Inflammatory macrophage treated with lipopolysaccharide for 4 hours (primary cell): Measurements from ENCODE around the gene GNG12.

Experiments used
- DNase-seq: peaks from one replicate; pipeline ENCODE4 v3.0.0-alpha.2; 2020

The GNG12 gene

DNA sequence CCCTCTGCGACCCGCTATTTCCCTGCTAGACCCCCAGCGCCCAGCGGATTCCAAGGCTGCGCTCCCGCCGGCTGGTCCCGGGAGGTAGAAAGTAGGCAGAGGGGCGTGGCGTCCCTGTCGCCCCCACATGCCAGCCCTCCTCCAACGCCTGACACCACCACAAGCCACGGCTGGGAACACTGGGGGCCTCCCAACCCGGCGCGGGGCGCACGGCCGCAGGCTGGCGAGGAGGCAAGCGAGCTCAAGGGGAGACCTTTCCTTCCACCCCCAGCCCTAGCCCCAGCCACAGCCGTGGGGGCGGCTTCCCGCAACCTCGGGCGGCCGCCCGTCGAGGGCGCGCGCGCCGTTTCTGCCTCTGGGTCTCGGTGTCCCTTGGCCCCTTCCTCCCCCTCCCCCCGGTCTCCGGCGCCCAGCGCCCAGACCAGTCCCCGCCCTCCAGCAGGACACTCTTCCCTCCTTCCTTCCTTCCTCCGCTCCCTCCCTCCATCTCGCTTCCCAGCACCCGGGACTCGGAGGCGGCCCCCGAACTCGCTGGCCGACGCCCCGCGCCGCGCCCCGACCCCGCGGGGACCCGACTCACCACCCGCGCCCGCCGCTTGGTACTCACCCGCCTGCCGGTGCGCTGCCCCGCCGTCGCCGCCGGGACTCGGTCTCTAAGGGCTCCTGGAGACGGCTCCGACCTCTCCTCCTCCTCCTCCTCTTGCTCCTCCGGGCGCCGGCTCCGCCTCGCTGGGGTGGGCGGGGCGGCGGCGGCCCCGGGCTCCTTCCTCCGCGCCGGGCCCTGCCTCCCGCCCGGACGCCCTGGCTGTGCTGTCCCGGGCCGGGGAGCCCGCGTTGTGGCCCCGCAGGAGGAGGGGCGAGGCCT, at the start of gene GNG12:
GNG12 (minus strand) TSS at position 731 of the 865 bp plus-strand sequence. CDS start 125,781 bp downstream, outside the sequence.
- peak; percentile 14 for DNase-seq

DNA sequence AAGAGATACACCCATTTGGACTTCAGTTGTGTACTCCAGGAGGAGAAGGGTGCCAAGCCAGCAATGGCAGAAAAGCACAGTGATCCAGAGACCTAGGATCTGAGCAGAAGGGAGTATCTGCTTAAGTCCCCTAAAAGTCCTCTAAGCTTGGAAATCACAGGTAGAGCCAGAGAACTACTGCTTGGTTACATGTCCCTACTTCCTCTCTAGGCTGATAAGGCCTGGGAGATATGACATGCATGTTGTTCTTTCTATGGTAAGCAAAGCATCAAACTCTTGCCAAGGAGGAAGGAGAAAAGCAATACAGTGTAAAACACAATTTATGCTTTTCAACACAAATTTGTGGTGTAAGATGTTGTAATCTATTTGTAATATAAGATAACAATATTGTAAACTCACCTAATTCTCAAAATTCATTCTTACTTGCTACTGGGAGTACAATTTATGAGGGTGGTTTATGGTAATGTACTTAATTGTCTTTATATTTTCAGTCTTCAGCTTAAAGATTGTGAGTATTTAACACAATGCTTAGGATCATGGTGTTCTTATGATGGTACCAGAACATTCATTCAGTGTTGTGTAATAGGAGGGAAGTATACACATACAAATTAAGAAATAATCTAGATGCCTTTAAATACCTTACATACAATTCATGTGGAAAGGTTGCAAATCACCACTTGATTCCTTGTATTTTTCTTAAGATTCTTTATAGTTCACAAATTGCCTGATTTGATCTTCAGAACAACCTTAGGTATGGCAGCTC, 49.1 kb upstream of the GNG12 start:
- no peak for DNase-seq

DNA sequence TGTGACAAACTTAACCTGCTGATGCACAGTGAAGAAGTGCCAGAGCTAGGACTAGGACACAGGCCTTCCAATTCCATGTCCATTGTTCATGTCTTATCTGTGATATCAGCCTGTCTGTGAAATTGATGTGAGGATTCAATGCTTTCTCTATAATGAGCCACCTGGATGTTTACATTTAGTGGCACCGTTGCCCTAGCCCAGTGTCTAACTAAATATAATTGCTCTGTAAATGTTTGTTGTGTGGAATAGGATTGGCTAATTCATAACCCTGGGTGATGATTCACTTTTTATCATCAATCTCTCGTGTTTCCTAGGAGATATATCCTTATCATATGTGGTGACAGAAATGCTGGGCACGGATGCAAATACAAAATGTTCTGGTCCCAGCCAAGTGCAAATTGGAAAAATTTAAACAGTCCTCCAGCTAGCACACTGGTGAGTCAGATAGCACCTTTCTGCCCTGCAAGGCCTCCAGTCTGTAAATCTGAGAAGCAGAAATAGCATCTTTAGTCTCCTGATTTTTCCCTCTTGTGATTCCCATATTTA, 46.9 kb upstream of the GNG12 start:
- DNase-seq = no peak

DNA sequence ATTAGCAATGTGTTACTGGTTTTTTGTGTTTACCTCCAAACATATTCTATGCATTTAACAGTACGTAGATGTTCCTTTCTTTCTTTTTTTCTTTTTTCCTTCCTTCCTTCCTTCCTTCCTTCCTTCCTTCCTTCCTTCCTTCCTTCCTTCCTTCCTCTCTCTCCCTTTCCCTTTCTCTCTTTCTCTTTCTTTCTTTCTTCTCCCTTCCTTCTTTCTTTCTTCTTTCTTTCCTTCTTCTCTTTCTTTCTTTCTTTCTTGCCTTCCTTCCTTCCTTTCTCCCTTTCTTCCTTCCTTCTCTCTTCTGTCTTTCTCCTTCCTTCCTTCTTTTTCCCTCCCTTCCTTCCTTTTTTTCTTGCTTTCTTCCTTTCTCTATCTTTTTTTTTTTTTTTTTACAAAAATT, 46.2 kb upstream of the GNG12 start:
- DNase-seq = no peak

DNA sequence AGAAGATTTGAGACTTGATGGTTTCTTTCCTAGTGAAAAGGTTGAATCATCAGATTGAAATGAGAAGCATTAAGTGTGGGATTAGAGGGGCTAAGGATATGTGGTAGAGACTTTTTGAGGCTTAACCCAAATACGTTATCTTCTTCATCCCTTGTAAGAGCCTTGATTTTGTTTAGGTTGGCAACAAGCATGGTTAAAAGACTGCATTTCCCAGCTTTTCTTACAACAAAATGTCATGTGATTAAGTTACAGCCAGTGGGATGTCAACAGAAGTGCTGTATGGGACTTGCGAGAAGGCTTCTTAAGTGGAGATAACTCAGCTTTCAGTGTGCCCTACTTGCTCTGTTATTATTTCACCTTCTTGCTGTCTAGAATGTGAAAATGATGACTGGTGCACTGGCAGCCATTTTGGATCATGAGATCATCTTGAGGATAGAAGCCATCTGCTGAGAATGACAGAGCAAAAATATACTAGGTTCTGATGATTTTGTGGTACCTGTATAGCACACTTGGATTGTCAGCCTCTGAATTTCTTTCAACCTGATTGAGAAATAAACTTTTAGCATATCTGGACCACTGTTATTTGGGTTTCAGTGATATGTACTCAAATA, 41.3 kb upstream of the GNG12 start:
- DNase-seq = no peak

DNA sequence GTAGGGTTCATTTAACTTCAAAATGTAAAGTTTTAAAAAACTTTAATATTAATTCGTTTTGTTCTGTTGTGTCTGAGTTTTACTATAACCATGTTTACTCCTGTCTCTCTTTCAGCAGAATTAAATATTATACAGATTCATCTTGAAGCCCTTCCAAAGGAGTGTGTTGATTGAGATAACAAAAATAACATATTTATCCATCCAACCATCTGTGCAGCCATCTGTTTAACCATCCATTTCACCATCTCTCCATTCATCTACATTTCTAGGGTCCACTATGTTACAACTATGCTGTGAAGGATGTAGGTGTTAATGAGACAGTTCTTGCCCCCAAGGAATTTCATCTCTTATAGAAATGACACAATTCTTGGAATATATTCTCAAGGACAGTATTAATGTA, 36.0 kb upstream of the GNG12 start:
- DNase-seq = no peak

DNA sequence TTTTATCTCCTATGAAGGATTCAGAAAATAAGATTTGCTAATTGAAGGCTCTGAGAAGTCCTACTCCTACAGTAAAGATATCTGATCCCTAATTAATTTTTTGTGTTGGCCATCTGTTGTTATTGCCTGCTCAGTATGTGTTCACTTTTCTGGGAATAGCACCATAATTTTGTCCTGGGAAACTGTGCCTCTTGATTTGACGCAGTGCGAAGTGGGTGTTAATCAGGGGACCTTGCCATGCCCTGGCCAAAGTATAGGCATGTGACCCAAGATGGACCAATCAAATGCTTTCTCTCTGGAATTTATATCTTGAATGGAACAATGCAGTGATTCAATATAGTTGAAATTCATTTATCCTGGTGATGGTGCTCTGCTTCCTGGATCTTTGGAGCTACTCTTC, 30.4 kb upstream of the GNG12 start:
- DNase-seq = no peak

DNA sequence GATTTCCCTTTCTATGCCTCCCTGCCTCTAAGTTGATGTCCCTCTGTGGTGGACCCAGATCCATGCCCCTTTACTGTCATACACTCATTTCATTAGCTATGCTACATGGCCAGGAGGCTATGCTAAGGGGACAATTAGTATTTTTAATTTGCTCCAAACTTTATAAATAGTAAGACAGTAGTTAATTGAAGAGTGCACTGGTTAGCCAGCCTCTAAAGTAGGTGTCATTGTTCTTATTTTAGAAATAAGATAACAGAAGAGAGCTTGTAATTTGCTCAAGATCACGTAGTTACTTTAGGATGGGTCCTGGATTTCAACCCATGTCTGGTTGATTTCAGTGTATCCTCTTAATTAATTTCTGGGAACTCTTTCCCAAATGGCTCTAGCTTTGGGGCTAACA, 29.4 kb upstream of the GNG12 start:
- no peak for DNase-seq

DNA sequence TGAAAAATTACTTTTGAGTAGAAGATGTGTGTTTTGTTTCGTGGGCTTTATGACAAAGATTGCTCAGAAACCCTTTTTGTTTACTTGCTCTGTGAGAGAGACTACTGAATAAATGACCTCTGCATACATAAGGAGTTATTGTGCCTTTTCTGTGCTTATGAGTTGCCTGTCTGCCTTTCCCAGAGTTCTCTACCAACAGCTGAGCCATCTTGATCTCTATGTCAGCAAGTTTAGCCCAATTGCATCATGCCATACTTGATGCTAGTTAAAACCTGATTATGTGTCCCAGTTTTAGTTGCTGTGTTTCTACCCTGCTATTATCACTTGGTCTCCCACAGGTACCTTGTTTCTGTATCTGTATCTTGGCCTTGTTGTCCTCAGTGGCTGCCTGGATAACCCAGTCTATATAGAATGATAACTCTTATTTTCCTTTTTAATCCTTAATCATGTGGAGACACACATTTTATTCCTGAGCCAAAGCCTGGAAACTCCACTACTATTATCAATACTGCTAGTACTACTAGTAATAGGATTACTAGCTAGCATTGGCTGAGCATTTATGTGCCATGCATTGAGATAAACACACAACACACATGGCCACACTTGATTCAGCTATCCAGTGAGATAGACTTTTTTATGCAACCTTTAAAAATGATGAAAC, 28.7 kb upstream of the GNG12 start:
- no peak for DNase-seq

DNA sequence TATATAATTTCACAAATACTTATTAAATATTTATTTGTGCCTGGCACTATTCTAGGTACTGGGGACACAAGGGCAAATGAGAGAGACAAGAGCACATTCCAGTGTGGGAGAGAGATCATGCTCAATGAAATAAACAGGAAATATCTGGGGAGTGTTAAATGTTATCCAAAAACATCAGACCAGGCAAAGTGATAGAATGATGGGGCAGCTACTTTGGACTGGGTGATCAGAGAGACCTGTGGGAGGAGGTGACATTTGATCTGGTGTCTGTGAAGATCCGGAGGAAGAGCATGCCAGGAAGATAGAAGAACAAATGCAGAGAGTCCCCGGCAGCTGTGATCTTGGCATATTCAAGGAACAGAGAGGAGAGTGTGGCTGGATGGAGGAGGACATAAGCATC, 27.5 kb upstream of the GNG12 start:
- DNase-seq = no peak

DNA sequence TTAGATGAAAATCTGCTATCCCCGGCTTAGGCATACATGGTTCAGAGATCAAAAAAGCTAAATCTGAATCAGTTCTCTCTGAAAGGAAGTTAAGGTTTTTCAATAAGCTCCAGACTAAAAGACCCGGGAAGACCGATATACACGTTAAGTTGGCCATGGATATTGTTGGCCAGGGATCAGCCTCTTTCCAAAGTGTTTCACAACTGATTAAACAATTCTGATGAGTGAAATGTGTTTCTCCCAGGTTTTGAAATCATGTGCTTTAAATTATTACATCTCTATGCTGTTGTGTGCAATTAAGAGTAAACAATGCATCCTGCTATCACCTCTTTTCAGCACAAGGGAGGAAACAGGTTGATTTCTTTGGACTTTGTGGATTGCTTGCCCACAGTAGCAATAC, 23.7 kb upstream of the GNG12 start:
- no peak for DNase-seq

DNA sequence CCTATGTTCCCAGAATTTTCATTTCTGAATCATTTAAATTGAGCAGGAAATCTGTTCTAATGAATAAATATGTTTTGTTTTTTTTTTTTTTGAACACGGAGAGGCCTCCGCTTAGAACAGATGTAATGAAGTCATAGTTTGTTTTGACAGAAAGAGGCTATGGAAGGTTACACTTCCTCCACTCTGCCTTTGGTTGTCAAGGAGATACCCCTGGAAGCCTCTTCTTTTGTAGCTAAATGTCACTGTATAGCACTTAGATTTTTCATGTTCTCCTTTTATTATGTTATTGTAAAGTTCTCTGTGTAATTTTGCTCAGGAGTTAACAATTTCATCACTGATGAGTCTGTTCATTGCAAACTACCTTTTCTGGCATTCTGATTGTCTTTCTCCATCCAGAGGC, 22.7 kb upstream of the GNG12 start:
- DNase-seq = no peak

DNA sequence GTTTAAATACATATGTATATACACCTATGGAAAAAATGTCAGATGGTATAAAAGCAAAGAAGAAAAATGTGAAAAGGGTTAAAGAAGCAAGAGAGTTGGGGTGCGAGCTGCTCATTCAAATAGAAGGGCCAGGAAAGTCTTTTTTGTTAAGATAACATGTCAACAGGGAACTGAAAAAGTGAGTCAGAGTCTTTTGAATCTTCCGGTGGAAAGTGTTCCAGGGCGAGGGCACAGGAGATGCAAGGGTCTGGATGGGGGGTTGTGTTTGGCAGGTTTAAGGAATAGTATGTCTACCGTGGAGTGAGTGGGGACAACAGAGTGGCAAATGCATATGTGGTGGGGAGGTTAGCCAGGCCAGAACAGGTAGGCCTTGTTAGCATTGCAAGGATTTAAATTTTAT, 22.2 kb upstream of the GNG12 start:
- DNase-seq = no peak

DNA sequence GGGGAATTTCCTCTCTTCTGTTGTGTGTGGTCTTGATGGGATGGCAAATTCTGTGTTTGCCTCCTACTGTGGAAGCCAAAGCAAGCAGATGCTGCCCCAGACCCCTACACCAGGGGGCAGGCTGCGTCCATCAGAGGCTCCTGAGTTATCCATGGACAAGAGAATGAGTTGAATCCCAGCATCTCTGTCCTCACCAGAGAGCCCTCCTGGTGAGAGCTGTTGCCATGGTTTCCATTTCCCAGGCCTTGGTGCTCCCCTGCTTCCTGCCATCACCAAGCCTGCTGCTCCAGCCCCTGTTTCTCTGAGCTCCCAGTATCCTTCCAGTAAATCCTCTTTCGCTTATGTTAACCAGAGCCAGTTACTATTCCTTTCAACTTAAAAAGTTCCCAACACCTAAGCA, 20.4 kb upstream of the GNG12 start:
- DNase-seq = peak; percentile 29

DNA sequence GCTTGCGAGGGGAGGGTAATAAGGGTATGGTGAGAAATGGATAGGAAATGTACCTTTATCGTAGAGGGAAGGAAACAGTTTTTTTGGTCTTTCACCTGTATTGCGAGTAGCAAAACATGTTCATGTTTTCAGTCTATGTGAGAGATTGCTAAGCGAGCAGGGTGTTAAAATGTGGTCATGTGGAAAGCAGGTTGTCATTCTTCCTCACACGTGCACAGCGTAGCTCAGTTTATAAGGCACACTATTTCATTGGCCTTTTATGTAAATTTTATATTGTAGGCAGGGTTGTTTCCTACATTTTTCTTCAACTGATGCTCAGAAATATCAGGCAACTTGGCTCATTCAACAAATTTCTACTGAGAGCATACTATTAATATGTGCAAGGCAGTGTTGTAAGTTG, 18.5 kb upstream of the GNG12 start:
- no peak for DNase-seq

DNA sequence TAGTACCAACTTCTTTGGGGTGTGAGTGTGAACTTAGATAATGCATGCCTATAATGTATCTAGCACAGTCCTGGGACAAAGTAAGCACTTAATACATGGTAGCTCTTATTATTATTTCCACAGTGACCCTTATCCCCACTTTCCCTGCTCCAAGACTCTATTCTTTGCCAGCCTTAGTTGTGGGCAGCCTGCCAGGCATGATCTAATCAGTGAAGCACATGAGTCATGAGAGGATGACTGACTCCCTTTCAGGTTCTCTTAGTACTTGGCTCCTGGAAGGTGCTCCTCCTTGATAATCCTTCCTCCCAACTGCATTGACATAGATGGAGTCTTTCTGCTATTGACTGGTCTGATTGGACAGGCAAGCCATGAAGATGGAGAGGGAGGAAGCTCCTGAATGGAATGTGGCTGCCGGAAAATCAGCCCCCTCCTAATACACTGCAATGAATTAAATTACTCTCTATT, 17.4 kb upstream of the GNG12 start:
- peak; percentile 52 for DNase-seq

DNA sequence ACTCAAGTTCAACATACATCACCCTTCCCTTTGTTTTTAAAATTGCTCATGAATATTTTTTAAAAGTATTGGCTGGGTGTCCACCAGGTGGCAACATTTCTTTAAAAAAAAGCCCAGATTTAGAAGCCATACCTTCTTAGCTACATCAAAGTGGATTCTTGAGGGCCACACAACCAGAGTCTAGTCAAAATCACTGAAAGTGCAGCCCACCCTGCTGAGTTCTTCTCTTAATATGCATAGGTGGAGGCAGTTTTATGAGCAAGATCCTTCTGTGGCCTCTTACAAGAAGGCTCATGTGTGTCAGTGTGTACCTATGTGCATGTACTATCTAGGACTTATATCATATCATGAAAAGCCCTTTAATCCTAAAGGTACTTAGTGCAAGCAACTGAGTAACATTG, 16.9 kb upstream of the GNG12 start:
- DNase-seq = peak; percentile 15

DNA sequence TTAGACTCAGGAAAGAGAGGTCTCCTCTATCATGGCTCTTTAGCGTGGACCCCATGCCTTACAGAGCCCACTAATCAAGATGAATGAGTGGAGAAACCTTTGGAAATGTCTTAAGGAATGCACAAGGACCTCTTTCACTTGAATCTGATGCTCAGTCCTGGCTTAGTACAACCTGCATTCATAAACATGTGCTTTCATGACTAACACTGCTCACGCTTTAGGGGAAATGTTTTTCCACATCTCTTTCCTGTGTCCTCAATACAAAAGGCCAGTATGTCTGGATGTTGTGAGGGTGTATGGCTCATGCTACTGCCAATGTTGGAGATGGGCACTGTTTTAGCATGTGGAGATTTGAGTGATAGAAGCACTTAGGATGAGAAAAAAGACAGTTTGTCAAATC, 14.2 kb upstream of the GNG12 start:
- no peak for DNase-seq

DNA sequence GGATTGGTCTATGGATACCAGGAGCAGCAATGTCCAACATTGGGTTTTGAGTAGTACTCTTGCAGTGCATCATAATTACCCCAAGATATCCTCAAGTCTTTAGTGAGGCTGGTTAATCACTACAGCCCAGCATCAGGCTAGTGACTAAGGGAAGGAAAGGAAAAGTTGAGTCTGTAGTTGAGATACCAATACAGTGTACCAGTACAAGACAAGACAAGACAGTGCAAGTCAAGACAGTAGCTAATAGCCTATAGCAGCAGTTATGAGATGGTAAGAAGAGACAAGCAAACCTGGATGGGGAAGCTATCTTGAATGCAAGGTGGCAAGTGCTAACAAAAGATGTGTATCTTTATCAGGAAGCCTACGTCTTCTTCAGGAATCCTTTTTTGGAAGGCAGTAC, 13.3 kb upstream of the GNG12 start:
- no peak for DNase-seq

DNA sequence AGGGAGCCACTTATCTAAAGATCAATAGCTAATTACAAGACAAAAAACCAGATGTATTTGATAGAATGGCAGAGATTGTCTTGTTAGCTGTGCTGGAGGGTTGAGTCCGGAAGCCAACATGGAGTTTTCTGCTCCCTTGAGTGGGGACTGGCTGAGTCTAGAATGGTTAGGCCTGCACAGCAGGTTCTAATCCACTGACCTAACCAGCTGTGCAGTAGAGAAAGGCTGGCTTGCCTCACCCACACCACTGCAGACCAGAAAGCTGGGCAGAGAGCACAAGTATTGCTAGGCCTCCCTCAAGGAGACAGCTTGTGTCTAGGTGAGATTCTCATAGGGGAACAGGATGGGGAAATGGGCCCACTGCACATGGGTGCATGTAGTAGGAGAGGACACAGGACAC, 11.7 kb upstream of the GNG12 start:
- DNase-seq = no peak

DNA sequence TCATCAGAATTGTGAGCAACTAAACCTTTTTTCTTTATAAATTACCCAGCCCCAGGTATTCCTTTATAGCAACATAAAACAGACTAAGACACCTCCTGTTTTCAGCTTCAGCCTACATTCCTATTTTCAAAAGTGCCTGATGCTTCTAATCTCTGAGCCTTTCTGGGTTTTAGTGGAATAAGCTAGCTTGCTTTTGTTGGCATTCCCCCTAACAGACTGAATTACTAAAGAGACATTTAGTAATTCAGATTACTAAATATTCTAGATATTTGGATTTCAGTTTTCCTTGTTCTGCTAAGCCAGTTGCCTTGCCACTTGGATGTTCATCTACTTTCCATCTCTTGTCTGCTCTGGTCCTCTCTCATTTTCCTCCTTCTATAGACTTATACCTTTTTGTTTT, 10.5 kb upstream of the GNG12 start:
- DNase-seq = no peak

DNA sequence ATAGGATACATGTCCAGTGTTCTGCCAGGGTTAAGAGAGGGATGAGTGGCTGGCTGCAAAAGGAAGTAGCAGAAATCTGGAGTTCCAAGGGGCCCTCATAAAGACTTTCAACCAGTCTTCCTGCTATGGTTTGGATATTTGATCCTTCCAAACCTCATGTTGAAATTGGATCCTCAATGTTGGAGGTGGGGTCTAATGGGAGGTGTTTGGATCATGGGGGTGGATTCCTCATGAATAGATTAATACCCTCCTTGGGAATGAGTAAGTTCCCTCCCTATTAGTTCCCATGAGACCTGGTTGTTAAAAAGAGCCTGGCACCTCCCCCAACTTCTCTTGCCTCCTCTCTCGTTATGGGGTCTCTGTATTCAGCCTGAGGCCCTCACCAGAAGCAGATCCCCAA, 10.1 kb upstream of the GNG12 start:
- no peak for DNase-seq

DNA sequence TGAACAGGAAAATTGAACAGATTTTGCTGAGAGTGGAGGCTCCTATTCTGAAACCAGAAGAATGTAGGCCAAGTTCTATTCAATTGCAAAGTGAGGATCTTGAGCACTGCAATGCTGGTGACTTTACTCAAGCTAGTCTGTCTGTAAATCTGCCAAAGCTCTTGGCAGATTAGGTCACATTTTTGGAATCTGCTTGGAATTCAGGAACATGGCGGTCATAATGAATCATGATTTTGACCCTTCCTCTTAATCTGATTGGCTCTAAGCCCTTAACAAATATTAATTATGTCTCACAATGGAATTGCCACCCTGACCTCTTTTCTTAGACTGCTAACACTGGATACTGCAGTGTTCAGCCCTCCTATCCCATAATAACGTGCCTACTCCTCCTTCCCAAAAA, 7.2 kb upstream of the GNG12 start:
- no peak for DNase-seq
